Activated naive CD4-positive, alpha-beta T cell treated with anti-CD3 and anti-CD28 coated beads, Interleukin-2, amount 50 U/mL, for 72 hours (primary cell): ENCODE measurements around the gene ASXL1. TPM values are rescaled to one million over a fixed set of nuclear protein-coding genes. Genes with fewer than 3 reads are reported as not detected.
A peak's percentile ranks its signal among the peaks of the same experiment; 100 is the strongest.

Source experiments
- ATAC-seq, 2 donors: fragments of 150-1000 bp; cut with Tn5 transposase; 2 replicates each; pipeline ENCODE4 v1.10.0; 2021; ENCODE audit warnings: mild to moderate bottlenecking in 2 of 2, moderate library complexity in 2 of 2
- DNase-seq, 2 donors: peaks; one replicate each; pipeline ENCODE4 v3.0.0; 2021 to 2022; ENCODE audit warnings: low spot score in 2 of 2
- H3K27ac Mint-ChIP-seq, 2 donors: one replicate each; pipeline ENCODE4 v1.8.0; 2022; ENCODE audit warnings: mild to moderate bottlenecking in 2 of 2, mixed read lengths in 2 of 2
- H3K36me3 Mint-ChIP-seq, 2 donors: one replicate each; pipeline ENCODE4 v1.8.0; 2022; ENCODE audit warnings: mixed read lengths in 2 of 2
- H3K9me3 Mint-ChIP-seq, 2 donors: one replicate each; pipeline ENCODE4 v1.8.0; 2022; ENCODE audit warnings: mixed read lengths in 2 of 2
- total RNA-seq, 2 donors: library from RNA; stranded (reverse); gene quantifications; one replicate each; pipeline ENCODE4 v1.2.3, GENCODE V29; 2022

ASXL1 gene
- total RNA-seq, 2 donors from 2014 or later: 153 to 195 TPM

- peak; percentile 39 to 56 for ATAC-seq
- Mint-ChIP-seq H3K36me3 (no peaks in the 10 kb centered on the region), H3K9me3 (no peaks in the 10 kb centered on the region), H3K27ac (peak overlapping the region; percentile 65 to 71)
- no peak for DNase-seq
Observed at GRCh38 chr20:32470025-32470861, 112.1 kb downstream of the ASXL1 start.

GRCh38 chr20:32470940-32471339 lies 112.8 kb downstream of the ASXL1 start:
- ATAC-seq: no peak
- Mint-ChIP-seq H3K27ac (peak overlapping the region in 1 of 2 donors; percentile 71), H3K9me3 (no peaks in the 10 kb centered on the region), H3K36me3 (no peaks in the 10 kb centered on the region)
- no peak for DNase-seq

GRCh38 chr20:32472581-32473207 lies 114.6 kb downstream of the ASXL1 start:
- H3K36me3 Mint-ChIP-seq: no peaks in the 10 kb centered on the region
- no peak overlapping the region for H3K27ac Mint-ChIP-seq
- no peaks in the 10 kb centered on the region for H3K9me3 Mint-ChIP-seq
- DNase-seq: no peak
- no peak for ATAC-seq

- DNase-seq (no peak), ATAC-seq (no peak)
- Mint-ChIP-seq H3K36me3 (no peaks in the 10 kb centered on the region), H3K9me3 (no peaks in the 10 kb centered on the region), H3K27ac (peak overlapping the region in 1 of 2 donors; percentile 22)
Observed at GRCh38 chr20:32473231-32474008, 115.3 kb downstream of the ASXL1 start.

- no peaks in the 10 kb centered on the region for H3K9me3 Mint-ChIP-seq
- H3K36me3 Mint-ChIP-seq: no peaks in the 10 kb centered on the region
- ATAC-seq: no peak
Observed at GRCh38 chr20:32474009-32474716, 116.0 kb downstream of the ASXL1 start.

GRCh38 chr20:32474717-32474966 lies 116.5 kb downstream of the ASXL1 start:
- Mint-ChIP-seq H3K9me3 (no peaks in the 10 kb centered on the region), H3K36me3 (no peaks in the 10 kb centered on the region), H3K27ac (no peak overlapping the region)
- DNase-seq: no peak
- ATAC-seq: no peak

More at GRCh38 chr20:32474009-32474716, 116.0 kb downstream of the ASXL1 start:
- no peak for DNase-seq
- no peak overlapping the region for H3K27ac Mint-ChIP-seq

- ATAC-seq (no peak), DNase-seq (no peak)
- Mint-ChIP-seq H3K9me3 (no peaks in the 10 kb centered on the region), H3K27ac (peak overlapping the region; percentile 21 to 60), H3K36me3 (no peaks in the 10 kb centered on the region)
Observed at GRCh38 chr20:32474967-32475811, 117.1 kb downstream of the ASXL1 start.

GRCh38 chr20:32476684-32477593 lies 118.8 kb downstream of the ASXL1 start:
- Mint-ChIP-seq H3K27ac (peak overlapping the region; percentile 21 to 73), H3K9me3 (no peaks in the 10 kb centered on the region), H3K36me3 (no peaks in the 10 kb centered on the region)
- ATAC-seq (peak in 1 of 2 donors; percentile 8), DNase-seq (no peak)

GRCh38 chr20:32477594-32478512 lies 119.7 kb downstream of the ASXL1 start:
- Mint-ChIP-seq H3K27ac (no peak overlapping the region), H3K9me3 (no peaks in the 10 kb centered on the region), H3K36me3 (no peaks in the 10 kb centered on the region)
- no peak for DNase-seq
- no peak for ATAC-seq

- ATAC-seq (no peak), DNase-seq (no peak)
- H3K27ac Mint-ChIP-seq: no peak overlapping the region
- H3K9me3 Mint-ChIP-seq: no peaks in the 10 kb centered on the region
- H3K36me3 Mint-ChIP-seq: no peaks in the 10 kb centered on the region
Observed at GRCh38 chr20:32478576-32478975, 120.4 kb downstream of the ASXL1 start.

GRCh38 chr20:32479012-32479411 lies 120.9 kb downstream of the ASXL1 start:
- DNase-seq: no peak
- ATAC-seq: no peak
- no peaks in the 10 kb centered on the region for H3K36me3 Mint-ChIP-seq
- H3K9me3 Mint-ChIP-seq: no peaks in the 10 kb centered on the region
- H3K27ac Mint-ChIP-seq: no peak overlapping the region

GRCh38 chr20:32479697-32480171 lies 121.6 kb downstream of the ASXL1 start:
- ATAC-seq: no peak
- H3K36me3 Mint-ChIP-seq: no peaks in the 10 kb centered on the region
- H3K27ac Mint-ChIP-seq: no peak overlapping the region
- H3K9me3 Mint-ChIP-seq: no peaks in the 10 kb centered on the region
- DNase-seq: no peak

GRCh38 chr20:32480371-32481241 lies 122.5 kb downstream of the ASXL1 start:
- no peaks in the 10 kb centered on the region for H3K36me3 Mint-ChIP-seq
- H3K9me3 Mint-ChIP-seq: no peaks in the 10 kb centered on the region
- DNase-seq (no peak), ATAC-seq (no peak)
- H3K27ac Mint-ChIP-seq: no peak overlapping the region
